Nephron (organoid): ENCODE measurements around the gene CAGE1.
A peak's percentile ranks its signal among the peaks of the same experiment; 100 is the strongest.
"Not testable (repeated sequence)": the region's sequence is repeated elsewhere in the genome, so short reads cannot be mapped to it uniquely, and the experiment has no call there.

Experiments used
- H3K27ac Mint-ChIP-seq, 3 experiments: 2 replicates each; pipeline ENCODE4 v1.8.0; 2020; ENCODE audit warnings: mixed read lengths in 3 of 3, mild to moderate bottlenecking in 2 of 3, moderate library complexity in 1 of 3
- H3K27me3 Mint-ChIP-seq: 2 replicates; pipeline ENCODE4 v1.8.0; 2021; ENCODE audit warnings: low read depth, mild to moderate bottlenecking, moderate library complexity, mixed read lengths
- H3K36me3 Mint-ChIP-seq: 2 replicates; pipeline ENCODE4 v1.8.0; 2020; ENCODE audit warnings: low read depth, mixed read lengths
- H3K4me1 Mint-ChIP-seq: 2 replicates; pipeline ENCODE4 v1.8.0; 2020; ENCODE audit warnings: mixed read lengths
- H3K4me3 Mint-ChIP-seq, 3 experiments: 2 replicates each; pipeline ENCODE4 v1.8.0; 2020; ENCODE audit warnings: mild to moderate bottlenecking in 3 of 3, mixed read lengths in 3 of 3, moderate library complexity in 2 of 3
- H3K9me3 Mint-ChIP-seq: 2 replicates; pipeline ENCODE4 v1.8.0; 2020; ENCODE audit warnings: mixed read lengths
- TF ChIP-seq, protein P1 (sequence below), 3 experiments: fragments of 200-600 bp; sonication (generic); IDR thresholded peaks; one replicate each; pipeline ENCODE4 v1.5.0; 2021; ENCODE audit warnings: antibody characterized with exemption in 3 of 3; ENCODE audit not compliant: unreplicated experiment in 3 of 3

CAGE1 gene

GRCh38 chr6:7367408-7367807, 22.1 kb downstream of the CAGE1 start:
- TF ChIP-seq, protein P1, sequence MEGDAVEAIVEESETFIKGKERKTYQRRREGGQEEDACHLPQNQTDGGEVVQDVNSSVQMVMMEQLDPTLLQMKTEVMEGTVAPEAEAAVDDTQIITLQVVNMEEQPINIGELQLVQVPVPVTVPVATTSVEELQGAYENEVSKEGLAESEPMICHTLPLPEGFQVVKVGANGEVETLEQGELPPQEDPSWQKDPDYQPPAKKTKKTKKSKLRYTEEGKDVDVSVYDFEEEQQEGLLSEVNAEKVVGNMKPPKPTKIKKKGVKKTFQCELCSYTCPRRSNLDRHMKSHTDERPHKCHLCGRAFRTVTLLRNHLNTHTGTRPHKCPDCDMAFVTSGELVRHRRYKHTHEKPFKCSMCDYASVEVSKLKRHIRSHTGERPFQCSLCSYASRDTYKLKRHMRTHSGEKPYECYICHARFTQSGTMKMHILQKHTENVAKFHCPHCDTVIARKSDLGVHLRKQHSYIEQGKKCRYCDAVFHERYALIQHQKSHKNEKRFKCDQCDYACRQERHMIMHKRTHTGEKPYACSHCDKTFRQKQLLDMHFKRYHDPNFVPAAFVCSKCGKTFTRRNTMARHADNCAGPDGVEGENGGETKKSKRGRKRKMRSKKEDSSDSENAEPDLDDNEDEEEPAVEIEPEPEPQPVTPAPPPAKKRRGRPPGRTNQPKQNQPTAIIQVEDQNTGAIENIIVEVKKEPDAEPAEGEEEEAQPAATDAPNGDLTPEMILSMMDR (IDR thresholded peaks at IDR 0.05; ENCODE audit: unreplicated experiment in 3 of 3), result no peak
- Mint-ChIP-seq H3K27ac (no peak overlapping the region), H3K36me3 (no peaks in the 10 kb centered on the region), H3K27me3 (peaks cover 9% of the 10 kb centered on the region), H3K9me3 (no peaks in the 10 kb centered on the region), H3K4me3 (no peak overlapping the region), H3K4me1 (no peaks in the 10 kb centered on the region)

GRCh38 chr6:7351916-7352315, 37.6 kb downstream of the CAGE1 start:
- peaks cover 10% of the 10 kb centered on the region for H3K9me3 Mint-ChIP-seq
- H3K27ac Mint-ChIP-seq, H3K4me3 Mint-ChIP-seq, H3K36me3 Mint-ChIP-seq, H3K4me1 Mint-ChIP-seq, H3K27me3 Mint-ChIP-seq: not testable (repeated sequence)

DNA sequence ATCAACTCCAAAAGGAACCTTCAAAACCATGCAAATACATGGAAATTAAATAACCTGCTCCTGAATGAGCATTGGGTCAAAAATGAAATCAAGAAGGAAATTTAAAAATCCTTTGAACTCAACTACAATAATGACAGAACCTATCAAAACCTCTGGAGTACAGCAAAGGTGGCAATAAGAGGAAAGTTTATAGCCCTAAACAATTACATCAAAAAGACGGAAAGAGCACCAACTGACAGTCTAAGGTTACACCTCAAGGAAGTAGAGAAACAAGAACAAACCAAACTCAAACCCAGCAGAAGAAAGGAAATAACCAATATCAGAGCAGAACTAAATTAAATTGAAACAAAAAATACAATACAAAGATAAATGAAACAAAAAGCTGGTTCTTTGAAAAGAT, 39.0 kb downstream of the CAGE1 start:
- H3K4me3 Mint-ChIP-seq, H3K27me3 Mint-ChIP-seq, H3K36me3 Mint-ChIP-seq, H3K4me1 Mint-ChIP-seq, H3K27ac Mint-ChIP-seq: not testable (repeated sequence)
- H3K9me3 Mint-ChIP-seq, result peaks cover 10% of the 10 kb centered on the region

GRCh38 chr6:7347551-7347997, 42.0 kb downstream of the CAGE1 start:
- H3K27ac Mint-ChIP-seq, H3K4me1 Mint-ChIP-seq, H3K36me3 Mint-ChIP-seq, H3K4me3 Mint-ChIP-seq, H3K27me3 Mint-ChIP-seq: not testable (repeated sequence)
- H3K9me3 Mint-ChIP-seq, result peaks cover 13% of the 10 kb centered on the region

GRCh38 chr6:7344773-7345450, 44.6 kb downstream of the CAGE1 start:
- H3K27ac Mint-ChIP-seq, result peak overlapping the region in 1 of 3 experiments; percentile 45
- not testable (repeated sequence) for H3K4me3 Mint-ChIP-seq

GRCh38 chr6:7343546-7344475, 45.7 kb downstream of the CAGE1 start:
- TF ChIP-seq, protein P1 (IDR thresholded peaks at IDR 0.05; ENCODE audit: unreplicated experiment in 3 of 3), result no peak
- H3K27ac Mint-ChIP-seq, result no peak overlapping the region

More at GRCh38 chr6:7344773-7345450, 44.6 kb downstream of the CAGE1 start:
- not testable (repeated sequence) for H3K9me3 Mint-ChIP-seq, H3K4me1 Mint-ChIP-seq, H3K36me3 Mint-ChIP-seq, H3K27me3 Mint-ChIP-seq

DNA sequence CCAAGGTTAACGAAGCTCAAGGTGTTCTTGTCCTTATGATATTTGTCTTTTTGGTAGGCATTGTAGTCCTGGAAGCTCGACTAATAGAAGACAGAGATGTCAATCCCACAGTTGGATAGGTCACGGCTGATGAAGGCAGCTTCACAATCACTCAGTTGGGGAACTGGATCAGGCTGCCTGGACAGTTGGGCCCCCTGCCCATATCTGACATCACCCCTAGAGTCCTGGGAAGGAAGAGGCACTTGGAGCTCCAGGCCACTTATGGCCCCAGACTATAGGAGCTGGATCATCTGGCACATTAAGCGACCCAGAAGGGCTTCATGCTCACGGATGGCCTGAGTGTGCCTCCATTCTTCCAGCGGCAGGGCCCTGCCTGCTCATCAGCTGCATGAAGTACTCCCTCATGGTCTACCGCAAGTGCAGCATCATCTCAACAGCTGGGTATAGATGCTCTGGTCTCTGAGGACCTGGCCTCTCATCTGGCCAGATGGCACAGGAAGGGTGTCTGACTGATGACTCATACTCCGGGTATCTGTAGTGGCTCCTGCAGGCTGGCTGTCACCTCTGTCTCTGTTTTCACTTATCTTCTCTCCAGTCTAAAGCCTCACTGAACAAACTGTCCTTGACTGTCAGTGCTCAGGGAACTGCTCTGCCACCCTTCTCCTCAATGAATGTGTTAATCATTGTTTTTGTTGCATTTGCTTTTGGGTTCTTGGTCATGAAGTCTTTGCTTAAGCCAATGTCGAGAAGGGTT, 47.4 kb downstream of the CAGE1 start:
- no peaks in the 10 kb centered on the region for H3K36me3 Mint-ChIP-seq
- H3K9me3 Mint-ChIP-seq, result peaks cover 3% of the 10 kb centered on the region
- TF ChIP-seq, protein P1 (IDR thresholded peaks at IDR 0.05; ENCODE audit: unreplicated experiment in 3 of 3), result no peak
- H3K4me3 Mint-ChIP-seq, result no peak overlapping the region
- H3K27ac Mint-ChIP-seq, result no peak overlapping the region
- peaks cover 6% of the 10 kb centered on the region for H3K27me3 Mint-ChIP-seq
- no peaks in the 10 kb centered on the region for H3K4me1 Mint-ChIP-seq

More at GRCh38 chr6:7343546-7344475, 45.7 kb downstream of the CAGE1 start:
- Mint-ChIP-seq H3K27me3 (peaks cover 6% of the 10 kb centered on the region), H3K4me1 (no peaks in the 10 kb centered on the region), H3K9me3 (peaks cover 3% of the 10 kb centered on the region), H3K4me3 (no peak overlapping the region), H3K36me3 (peaks cover 3% of the 10 kb centered on the region)
